Measurements from ENCODE around the gene CAB39L. TPM values are rescaled to one million over a fixed set of nuclear protein-coding genes. Genes with fewer than 3 reads are reported as not detected.

CAB39L gene
- total RNA-seq, 1 donor from 2014 or later = 10.7 TPM

DNA sequence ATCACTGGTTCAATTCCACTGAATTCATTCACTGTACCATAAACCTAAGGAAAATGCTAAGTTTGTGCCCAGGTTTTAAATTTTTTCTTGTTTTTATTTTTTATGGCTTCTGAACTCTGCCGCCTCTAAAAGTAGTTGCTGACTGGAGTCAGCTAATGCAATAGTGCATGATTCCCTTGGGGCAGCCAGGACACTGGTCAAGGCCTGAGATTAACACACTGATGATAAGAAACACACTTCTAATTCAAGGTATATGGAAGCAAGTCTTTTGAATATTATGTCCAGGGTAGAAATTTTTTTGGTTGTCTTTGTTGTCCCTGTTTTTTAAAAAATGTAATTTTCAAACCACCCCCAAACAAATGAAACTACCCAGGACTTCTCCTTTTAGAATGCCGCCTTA lies 123.9 kb downstream of the CAB39L start:
- TF ChIP-seq, protein P1, sequence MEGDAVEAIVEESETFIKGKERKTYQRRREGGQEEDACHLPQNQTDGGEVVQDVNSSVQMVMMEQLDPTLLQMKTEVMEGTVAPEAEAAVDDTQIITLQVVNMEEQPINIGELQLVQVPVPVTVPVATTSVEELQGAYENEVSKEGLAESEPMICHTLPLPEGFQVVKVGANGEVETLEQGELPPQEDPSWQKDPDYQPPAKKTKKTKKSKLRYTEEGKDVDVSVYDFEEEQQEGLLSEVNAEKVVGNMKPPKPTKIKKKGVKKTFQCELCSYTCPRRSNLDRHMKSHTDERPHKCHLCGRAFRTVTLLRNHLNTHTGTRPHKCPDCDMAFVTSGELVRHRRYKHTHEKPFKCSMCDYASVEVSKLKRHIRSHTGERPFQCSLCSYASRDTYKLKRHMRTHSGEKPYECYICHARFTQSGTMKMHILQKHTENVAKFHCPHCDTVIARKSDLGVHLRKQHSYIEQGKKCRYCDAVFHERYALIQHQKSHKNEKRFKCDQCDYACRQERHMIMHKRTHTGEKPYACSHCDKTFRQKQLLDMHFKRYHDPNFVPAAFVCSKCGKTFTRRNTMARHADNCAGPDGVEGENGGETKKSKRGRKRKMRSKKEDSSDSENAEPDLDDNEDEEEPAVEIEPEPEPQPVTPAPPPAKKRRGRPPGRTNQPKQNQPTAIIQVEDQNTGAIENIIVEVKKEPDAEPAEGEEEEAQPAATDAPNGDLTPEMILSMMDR (conservative IDR thresholded peaks at IDR 0.05) = no peak
- Mint-ChIP-seq H3K4me1 (no peaks in the 10 kb centered on the region), H3K27me3 (ENCODE audit: low read depth) (no peaks in the 10 kb centered on the region), H3K27ac (ENCODE audit: unreplicated experiment) (no peak overlapping the region), H3K9me3 (no peaks in the 10 kb centered on the region), H3K4me3 (no peak overlapping the region), H3K36me3 (ENCODE audit: low read depth) (no peaks in the 10 kb centered on the region)
- DNase-seq (ENCODE audit: low read depth, low spot score) = no peak

DNA sequence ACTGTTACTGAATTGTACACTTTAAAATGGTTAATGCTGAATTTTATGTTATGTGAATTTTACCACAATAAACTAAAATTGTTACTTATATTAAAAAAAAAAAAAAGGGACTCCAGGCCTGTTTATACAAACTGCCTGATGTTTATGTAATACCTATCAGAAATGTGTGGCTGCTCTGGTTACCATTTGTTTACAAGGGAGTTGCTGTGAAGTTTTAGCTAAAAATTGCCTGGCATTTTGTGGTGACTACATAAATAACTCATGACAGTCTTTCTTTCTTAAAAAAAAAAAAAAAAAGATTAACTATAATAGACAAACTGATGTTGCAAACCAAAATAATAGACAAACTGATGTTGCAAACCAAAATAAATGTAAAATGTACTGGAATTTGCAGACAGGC lies 124.3 kb downstream of the CAB39L start:
- TF ChIP-seq, protein P1 (conservative IDR thresholded peaks at IDR 0.05) = no peak
- Mint-ChIP-seq H3K36me3 (ENCODE audit: low read depth) (no peaks in the 10 kb centered on the region), H3K4me3 (no peak overlapping the region), H3K9me3 (no peaks in the 10 kb centered on the region), H3K27ac (ENCODE audit: unreplicated experiment) (no peak overlapping the region), H3K27me3 (ENCODE audit: low read depth) (no peaks in the 10 kb centered on the region), H3K4me1 (no peaks in the 10 kb centered on the region)
- DNase-seq (ENCODE audit: low read depth, low spot score) = no peak

DNA sequence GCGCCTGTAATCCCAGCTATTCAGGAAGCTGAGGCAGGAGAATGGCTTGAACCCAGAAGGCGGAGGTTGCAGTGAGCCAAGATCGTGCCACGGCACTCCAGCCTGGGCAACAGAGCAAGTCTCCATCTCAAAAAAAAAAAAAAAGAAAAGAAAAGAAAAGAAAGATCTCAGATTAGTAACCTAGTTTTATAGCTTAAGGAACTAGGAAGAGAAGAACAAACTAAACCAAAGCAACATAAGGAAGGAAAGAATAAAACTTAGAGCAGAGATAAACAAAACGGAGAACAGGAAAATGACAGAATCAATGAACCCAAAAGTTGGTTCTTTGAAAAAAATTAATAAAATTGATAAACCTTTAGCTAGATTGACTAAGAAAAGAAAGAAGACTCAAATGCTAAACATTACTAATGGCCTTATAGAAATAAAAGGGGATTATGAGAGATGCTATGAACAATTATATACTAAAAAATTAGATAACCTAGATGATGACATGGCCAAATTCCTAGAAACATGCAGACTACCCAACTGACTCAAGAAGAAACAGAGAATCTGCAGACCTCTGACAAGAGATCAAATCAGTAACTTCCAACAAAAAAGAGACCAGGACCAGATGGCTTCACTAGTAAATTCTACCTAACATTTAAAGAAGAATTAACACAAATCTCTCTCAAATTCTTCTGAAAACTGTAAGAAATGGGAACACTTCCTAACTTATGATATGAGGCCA lies 127.9 kb downstream of the CAB39L start:
- Mint-ChIP-seq H3K27me3 (ENCODE audit: low read depth) (no peaks in the 10 kb centered on the region), H3K9me3 (no peaks in the 10 kb centered on the region), H3K36me3 (ENCODE audit: low read depth) (no peaks in the 10 kb centered on the region), H3K27ac (ENCODE audit: unreplicated experiment) (no peak overlapping the region), H3K4me1 (peaks cover 7% of the 10 kb centered on the region), H3K4me3 (no peak overlapping the region)
- no peak for DNase-seq (ENCODE audit: low read depth, low spot score)
- TF ChIP-seq, protein P1 (conservative IDR thresholded peaks at IDR 0.05) = no peak

DNA sequence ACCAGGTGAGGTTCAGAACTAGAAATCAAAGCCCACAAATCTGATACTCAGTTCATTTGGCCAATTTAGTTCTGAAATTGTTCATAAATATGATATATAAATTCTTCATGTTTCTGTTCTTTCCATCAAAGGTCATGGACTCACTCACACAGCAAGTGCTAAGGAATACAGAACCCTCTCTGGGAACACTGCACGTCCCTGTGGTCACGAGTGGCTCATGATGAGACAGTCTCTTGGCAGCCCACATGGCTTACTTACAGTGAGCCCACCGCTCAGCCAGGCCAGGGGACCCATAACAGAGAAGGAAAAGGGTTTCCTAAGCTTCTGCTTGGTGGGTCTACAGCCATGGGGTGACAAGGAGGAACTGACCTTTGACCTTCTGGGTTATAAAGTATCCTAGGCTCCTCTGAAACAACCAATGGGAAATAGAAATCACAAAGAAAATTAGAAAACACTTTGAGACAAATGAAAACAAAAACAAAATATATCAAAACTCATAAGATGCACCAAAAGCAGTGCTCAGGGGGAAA lies 128.8 kb downstream of the CAB39L start:
- no peaks in the 10 kb centered on the region for H3K27me3 Mint-ChIP-seq (ENCODE audit: low read depth)
- no peaks in the 10 kb centered on the region for H3K36me3 Mint-ChIP-seq (ENCODE audit: low read depth)
- no peaks in the 10 kb centered on the region for H3K9me3 Mint-ChIP-seq
- peaks cover 7% of the 10 kb centered on the region for H3K4me1 Mint-ChIP-seq
- TF ChIP-seq, protein P1 (conservative IDR thresholded peaks at IDR 0.05) = no peak
- DNase-seq (ENCODE audit: low read depth, low spot score) = no peak
- no peak overlapping the region for H3K4me3 Mint-ChIP-seq
- no peak overlapping the region for H3K27ac Mint-ChIP-seq (ENCODE audit: unreplicated experiment)

DNA sequence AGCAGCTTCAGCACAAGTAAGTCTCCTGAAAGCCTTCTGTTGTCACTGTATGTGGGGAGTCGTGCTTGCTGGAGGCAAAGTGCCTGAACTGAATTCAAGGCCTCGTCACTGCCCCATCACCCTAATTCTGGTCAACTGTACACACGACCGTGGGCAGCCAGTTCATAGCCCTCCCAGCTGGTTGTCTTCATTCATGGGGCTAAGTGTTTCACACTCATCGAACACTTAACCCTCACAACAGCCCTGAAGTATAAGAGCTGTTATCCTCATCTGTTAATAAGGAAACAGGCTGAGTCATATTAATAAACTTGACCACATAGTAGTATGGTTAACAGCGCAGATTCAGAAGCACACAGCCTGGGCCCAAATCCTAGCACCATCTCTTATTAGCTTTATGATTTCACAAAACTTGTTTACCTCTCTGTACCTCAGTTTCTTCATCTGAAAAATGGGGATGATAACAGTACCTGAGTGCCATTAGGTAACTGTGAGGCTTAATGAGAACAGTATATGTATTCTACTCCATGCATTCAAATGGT lies 129.5 kb downstream of the CAB39L start:
- Mint-ChIP-seq H3K27ac (ENCODE audit: unreplicated experiment) (no peak overlapping the region), H3K4me3 (no peak overlapping the region), H3K27me3 (ENCODE audit: low read depth) (no peaks in the 10 kb centered on the region)

More for the DNA sequence above, 129.5 kb downstream of the CAB39L start:
- no peak for DNase-seq (ENCODE audit: low read depth, low spot score)
- TF ChIP-seq, protein P1 (conservative IDR thresholded peaks at IDR 0.05) = no peak
- peaks cover 7% of the 10 kb centered on the region for H3K4me1 Mint-ChIP-seq
- H3K9me3 Mint-ChIP-seq = no peaks in the 10 kb centered on the region
- peaks cover 4% of the 10 kb centered on the region for H3K36me3 Mint-ChIP-seq (ENCODE audit: low read depth)

Measured in neural crest cell (in vitro differentiated cells).